Stomach (tissue), 9 donors: Measurements from ENCODE around the gene PCDHB9. TPM values are rescaled to one million over a fixed set of nuclear protein-coding genes. Genes with fewer than 3 reads are reported as not detected.
"Not testable (repeated sequence)": the region's sequence is repeated elsewhere in the genome, so short reads cannot be mapped to it uniquely, and the experiment has no call there.

Source experiments
- DNase-seq, 2 donors: peaks; one replicate each; pipeline versions ENCODE4 v3.0.0 to v3.0.0-alpha.2; 2013 to 2019
- H3K27ac ChIP-seq, 5 donors: fragments of 200-600 bp in 4 of 5; sonication (generic) in 4 of 5; one replicate each; pipeline ENCODE4 v1.5.1; 2013 to 2019; ENCODE audit warnings: mild to moderate bottlenecking in 1 of 5, moderate library complexity in 1 of 5
- H3K27me3 ChIP-seq, 3 donors: fragments of 200-600 bp; sonication (generic); one replicate each; pipeline ENCODE4 v1.5.1; 2017 to 2019; ENCODE audit warnings: mixed run types in 1 of 3
- H3K36me3 ChIP-seq, 4 donors: fragments of 200-600 bp; sonication (generic); 1 replicate in 3 of 4; 2 replicates in 1 of 4; pipeline ENCODE4 v1.5.1; 2016 to 2019
- H3K4me1 ChIP-seq, 4 donors: fragments of 200-600 bp; sonication (generic); one replicate each; pipeline ENCODE4 v1.5.1; 2016 to 2019
- H3K4me3 ChIP-seq, 4 donors: fragments of 200-600 bp; sonication (generic) in 3 of 4; one replicate each; pipeline ENCODE4 v1.5.1; 2016 to 2019; ENCODE audit warnings: mild to moderate bottlenecking in 1 of 4
- H3K9me3 ChIP-seq, 4 donors: fragments of 200-600 bp; sonication (generic); one replicate each; pipeline ENCODE4 v1.5.1; 2016 to 2019
- EP300 ChIP-seq: sonication (generic); formaldehyde crosslinking; IDR thresholded peaks from one replicate; pipeline ENCODE4 v1.6.1; 2017; ENCODE audit warnings: antibody characterized with exemption
- POLR2A ChIP-seq, 4 donors: fragments of 450-650 bp; IDR thresholded peaks; one replicate each; pipeline ENCODE4 v1.6.1; 2016; ENCODE audit warnings: antibody characterized with exemption in 4 of 4, control low read depth in 2 of 4, mild to moderate bottlenecking in 1 of 4, moderate library complexity in 1 of 4
- POLR2AphosphoS5 ChIP-seq, 3 donors: sonication (generic); formaldehyde crosslinking; IDR thresholded peaks; one replicate each; pipeline ENCODE4 v1.6.1; 2016; ENCODE audit warnings: antibody characterized with exemption in 3 of 3
- WGBS, 5 donors: extraction: QIAGEN DNeasy Blood & Tissue Kit in 3 of 5; methylation state at CpG; one replicate each; pipeline versions ENCODE4 v1.1.5 to v1.1.7; 2013 to 2018; 5-methylcytosine and 5-hydroxymethylcytosine counted together
- intact Hi-C: fragments of 100-400 bp; cut with DNase I; formaldehyde crosslinking; loops from one replicate; pipeline ENCODE4 v1.15.1; 2023; ENCODE audit warnings: low total_unique reads
- polyA plus RNA-seq, 3 donors: library from polyadenylated mRNA; stranded (reverse); fragments of 200-250 nt; gene quantifications; one replicate each; pipeline ENCODE4 v1.2.3, GENCODE V29; 2013
- total RNA-seq, 5 donors: library from RNA; depleted of rRNA; stranded (reverse); fragments of >200 nt; gene quantifications; one replicate each; pipeline versions ENCODE4 v1.1.0 to v1.2.3, GENCODE V29; 2014 to 2016
- TF ChIP-seq, protein P1 (sequence below), 7 experiments: fragments of 450-650 bp in 4 of 7; fragments of 200-600 bp in 3 of 7; sonication (generic) in 3 of 7; IDR thresholded peaks; one replicate each; pipeline ENCODE4 v1.5.1; 2016 to 2019; ENCODE audit warnings: antibody characterized with exemption in 7 of 7, control low read depth in 2 of 7, mild to moderate bottlenecking in 1 of 7
- donor health status: healthy with polysubstance abuse.
- donor health status: Bipolar disorder and iron deficiency.
- donor health status: healthy.

Gene PCDHB9
- total and polyA plus RNA-seq, 8 donors, result 0.08 to 0.92 (median 0.19) TPM; not detected in 3

DNA sequence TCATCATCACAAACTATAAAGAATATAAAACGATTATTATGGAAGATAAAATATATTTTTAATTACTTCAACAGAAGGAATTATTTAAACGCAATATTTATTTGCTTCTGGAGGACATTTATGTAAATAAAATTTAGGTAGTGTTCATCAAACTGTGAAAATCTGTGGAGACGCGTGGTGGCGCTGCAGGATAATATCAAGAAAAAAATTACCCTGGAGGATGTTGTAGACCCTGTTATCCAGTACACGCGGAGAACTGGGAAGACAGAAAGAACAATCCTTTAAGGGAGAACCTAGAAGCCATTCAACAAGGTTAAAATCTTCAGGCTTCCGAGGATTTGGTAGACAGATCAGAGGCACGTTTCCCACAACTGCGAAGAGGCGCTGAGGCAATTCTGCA lies 21.5 kb downstream of the PCDHB9 start, which contains the start of gene PCDHB12:
PCDHB12 (plus strand) TSS at position 242 of the 400 bp plus-strand sequence. CDS start 189 bp downstream, outside the sequence.
- 18 to 34% (median 20%) methylated on average over 11 of the region's 11 CpGs for WGBS, 5 donors
- Histone ChIP-seq H3K9me3 (peaks cover 12 to 95% (median 60%) of the 10 kb centered on the region in 4 donors), H3K4me1 (no peaks in the 10 kb centered on the region), H3K4me3 (peak within 1 kb of the TSS in 2 of 4 donors; percentile 1 to 7), H3K27me3 (peaks cover 0 to 33% (median 0%) of the 10 kb centered on the region in 3 donors), H3K27ac (no peak within 1 kb of the TSS), H3K36me3 (no peaks in the 10 kb centered on the region)
- intact Hi-C loops, result no loop called here
- peak in 1 of 2 donors; percentile 17 for DNase-seq
- TF ChIP-seq POLR2A (IDR thresholded peaks at IDR 0.05), result no peak
- no peak for TF ChIP-seq POLR2AphosphoS5 (IDR thresholded peaks at IDR 0.05)
- no peak for TF ChIP-seq EP300
- TF ChIP-seq, protein P1, sequence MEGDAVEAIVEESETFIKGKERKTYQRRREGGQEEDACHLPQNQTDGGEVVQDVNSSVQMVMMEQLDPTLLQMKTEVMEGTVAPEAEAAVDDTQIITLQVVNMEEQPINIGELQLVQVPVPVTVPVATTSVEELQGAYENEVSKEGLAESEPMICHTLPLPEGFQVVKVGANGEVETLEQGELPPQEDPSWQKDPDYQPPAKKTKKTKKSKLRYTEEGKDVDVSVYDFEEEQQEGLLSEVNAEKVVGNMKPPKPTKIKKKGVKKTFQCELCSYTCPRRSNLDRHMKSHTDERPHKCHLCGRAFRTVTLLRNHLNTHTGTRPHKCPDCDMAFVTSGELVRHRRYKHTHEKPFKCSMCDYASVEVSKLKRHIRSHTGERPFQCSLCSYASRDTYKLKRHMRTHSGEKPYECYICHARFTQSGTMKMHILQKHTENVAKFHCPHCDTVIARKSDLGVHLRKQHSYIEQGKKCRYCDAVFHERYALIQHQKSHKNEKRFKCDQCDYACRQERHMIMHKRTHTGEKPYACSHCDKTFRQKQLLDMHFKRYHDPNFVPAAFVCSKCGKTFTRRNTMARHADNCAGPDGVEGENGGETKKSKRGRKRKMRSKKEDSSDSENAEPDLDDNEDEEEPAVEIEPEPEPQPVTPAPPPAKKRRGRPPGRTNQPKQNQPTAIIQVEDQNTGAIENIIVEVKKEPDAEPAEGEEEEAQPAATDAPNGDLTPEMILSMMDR (IDR thresholded peaks at IDR 0.05), result no peak

DNA sequence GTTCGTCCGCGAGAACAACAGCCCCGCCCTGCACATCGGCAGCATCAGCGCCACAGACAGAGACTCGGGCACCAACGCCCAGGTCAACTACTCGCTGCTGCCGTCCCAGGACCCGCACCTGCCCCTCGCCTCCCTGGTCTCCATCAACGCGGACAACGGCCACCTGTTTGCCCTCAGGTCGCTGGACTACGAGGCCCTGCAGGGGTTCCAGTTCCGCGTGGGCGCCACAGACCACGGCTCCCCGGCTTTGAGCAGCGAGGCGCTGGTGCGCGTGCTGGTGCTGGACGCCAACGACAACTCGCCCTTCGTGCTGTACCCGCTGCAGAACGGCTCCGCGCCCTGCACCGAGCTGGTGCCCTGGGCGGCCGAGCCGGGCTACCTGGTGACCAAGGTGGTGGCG lies 23.3 kb downstream of the PCDHB9 start:
- 33 to 68% (median 39%) methylated on average over 15 to 39 of the region's 39 CpGs for WGBS, 5 donors
- H3K4me3 ChIP-seq, H3K27ac ChIP-seq, H3K36me3 ChIP-seq, H3K4me1 ChIP-seq, DNase-seq, intact Hi-C loops: not testable (repeated sequence)
- Histone ChIP-seq H3K27me3 (peaks cover 0 to 41% (median 0%) of the 10 kb centered on the region in 3 donors), H3K9me3 (peaks cover 12 to 92% (median 67%) of the 10 kb centered on the region in 4 donors)

DNA sequence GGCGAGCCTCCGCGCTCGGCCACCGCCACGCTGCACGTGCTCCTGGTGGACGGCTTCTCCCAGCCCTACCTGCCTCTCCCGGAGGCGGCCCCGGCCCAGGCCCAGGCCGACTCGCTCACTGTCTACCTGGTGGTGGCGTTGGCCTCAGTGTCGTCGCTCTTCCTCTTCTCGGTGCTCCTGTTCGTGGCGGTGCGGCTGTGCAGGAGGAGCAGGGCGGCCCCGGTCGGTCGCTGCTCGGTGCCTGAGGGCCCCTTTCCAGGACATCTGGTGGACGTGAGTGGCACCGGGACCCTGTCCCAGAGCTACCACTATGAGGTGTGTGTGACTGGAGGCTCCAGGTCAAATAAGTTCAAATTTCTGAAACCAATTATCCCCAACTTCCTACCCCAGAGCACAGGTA lies 23.9 kb downstream of the PCDHB9 start:
- H3K27me3 ChIP-seq, result peaks cover 0 to 43% (median 0%) of the 10 kb centered on the region in 3 donors
- intact Hi-C loops, H3K27ac ChIP-seq, DNase-seq, H3K36me3 ChIP-seq, H3K4me1 ChIP-seq, H3K4me3 ChIP-seq: not testable (repeated sequence)
- H3K9me3 ChIP-seq, result peaks cover 12 to 91% (median 68%) of the 10 kb centered on the region in 4 donors
- 21 to 42% (median 29%) methylated on average over 2 to 21 of the region's 27 CpGs for WGBS, 5 donors

DNA sequence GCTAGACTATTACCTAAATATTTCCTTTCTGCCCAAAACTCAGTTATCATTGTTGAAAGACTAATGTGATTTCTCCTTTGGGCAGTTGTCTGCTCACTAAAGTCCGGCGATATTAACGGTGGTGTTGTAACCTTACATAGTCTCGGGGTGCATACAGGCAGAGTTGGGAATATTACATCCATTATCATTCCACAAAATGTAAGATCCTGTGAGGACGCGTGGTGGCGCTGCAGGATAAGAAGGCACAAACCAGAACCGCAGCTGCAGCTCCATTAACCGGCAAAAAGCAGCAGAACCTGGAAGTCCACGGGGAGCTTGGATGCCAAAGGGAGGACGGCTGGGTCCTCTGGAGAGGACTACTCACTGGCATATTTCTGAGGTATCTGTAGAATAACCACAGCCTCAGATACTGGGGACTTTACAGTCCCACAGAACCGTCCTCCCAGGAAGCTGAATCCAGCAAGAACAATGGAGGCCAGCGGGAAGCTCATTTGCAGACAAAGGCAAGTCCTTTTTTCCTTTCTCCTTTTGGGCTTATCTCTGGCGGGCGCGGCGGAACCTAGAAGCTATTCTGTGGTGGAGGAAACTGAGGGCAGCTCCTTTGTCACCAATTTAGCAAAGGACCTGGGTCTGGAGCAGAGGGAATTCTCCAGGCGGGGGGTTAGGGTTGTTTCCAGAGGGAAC lies 26.8 kb downstream of the PCDHB9 start, which contains the start of gene PCDHB13:
PCDHB13 (plus strand) TSS at position 264 of the 684 bp plus-strand sequence; CDS start at position 469, 205 bp downstream.
- Histone ChIP-seq H3K9me3 (peaks cover 20 to 95% (median 74%) of the 10 kb centered on the region in 4 donors), H3K36me3 (peaks cover 0 to 12% (median 0%) of the 10 kb centered on the region in 4 donors), H3K27me3 (peaks cover 0 to 42% (median 0%) of the 10 kb centered on the region in 3 donors)
- DNase-seq, result peak; percentile 56 to 65
- TF ChIP-seq, protein P1 (IDR thresholded peaks at IDR 0.05), result peak in 2 of 7 experiments; percentile 13 to 28
- H3K27ac ChIP-seq, H3K4me1 ChIP-seq, H3K4me3 ChIP-seq, intact Hi-C loops: not testable (repeated sequence)
- 4 to 13% (median 8%) methylated on average over 10 to 13 of the region's 18 CpGs for WGBS, 5 donors

DNA sequence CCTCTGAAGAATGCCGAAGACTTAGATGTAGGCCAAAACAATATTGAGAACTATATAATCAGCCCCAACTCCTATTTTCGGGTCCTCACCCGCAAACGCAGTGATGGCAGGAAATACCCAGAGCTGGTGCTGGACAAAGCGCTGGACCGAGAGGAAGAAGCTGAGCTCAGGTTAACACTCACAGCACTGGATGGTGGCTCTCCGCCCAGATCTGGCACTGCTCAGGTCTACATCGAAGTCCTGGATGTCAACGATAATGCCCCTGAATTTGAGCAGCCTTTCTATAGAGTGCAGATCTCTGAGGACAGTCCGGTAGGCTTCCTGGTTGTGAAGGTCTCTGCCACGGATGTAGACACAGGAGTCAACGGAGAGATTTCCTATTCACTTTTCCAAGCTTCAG lies 27.6 kb downstream of the PCDHB9 start:
- 54 to 66% (median 59%) methylated on average over 9 to 12 of the region's 12 CpGs for WGBS, 5 donors
- Histone ChIP-seq H3K27me3 (peaks cover 0 to 35% (median 0%) of the 10 kb centered on the region in 3 donors), H3K36me3 (peaks cover 0 to 16% (median 0%) of the 10 kb centered on the region in 4 donors), H3K9me3 (peaks cover 24 to 95% (median 74%) of the 10 kb centered on the region in 4 donors)
- intact Hi-C loops, H3K27ac ChIP-seq, H3K4me1 ChIP-seq, DNase-seq, H3K4me3 ChIP-seq: not testable (repeated sequence)

DNA sequence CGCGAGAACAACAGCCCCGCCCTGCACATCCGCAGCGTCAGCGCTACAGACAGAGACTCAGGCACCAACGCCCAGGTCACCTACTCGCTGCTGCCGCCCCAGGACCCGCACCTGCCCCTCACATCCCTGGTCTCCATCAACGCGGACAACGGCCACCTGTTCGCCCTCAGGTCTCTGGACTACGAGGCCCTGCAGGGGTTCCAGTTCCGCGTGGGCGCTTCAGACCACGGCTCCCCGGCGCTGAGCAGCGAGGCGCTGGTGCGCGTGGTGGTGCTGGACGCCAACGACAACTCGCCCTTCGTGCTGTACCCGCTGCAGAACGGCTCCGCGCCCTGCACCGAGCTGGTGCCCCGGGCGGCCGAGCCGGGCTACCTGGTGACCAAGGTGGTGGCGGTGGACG lies 28.5 kb downstream of the PCDHB9 start:
- peaks cover 0 to 26% (median 0%) of the 10 kb centered on the region in 3 donors for H3K27me3 ChIP-seq
- intact Hi-C loops, DNase-seq, H3K27ac ChIP-seq, H3K4me3 ChIP-seq, H3K4me1 ChIP-seq: not testable (repeated sequence)
- peaks cover 0 to 16% (median 0%) of the 10 kb centered on the region in 4 donors for H3K36me3 ChIP-seq
- peaks cover 15 to 95% (median 74%) of the 10 kb centered on the region in 4 donors for H3K9me3 ChIP-seq
- WGBS, 5 donors, result 25 to 42% (median 36%) methylated on average over 10 to 36 of the region's 40 CpGs

DNA sequence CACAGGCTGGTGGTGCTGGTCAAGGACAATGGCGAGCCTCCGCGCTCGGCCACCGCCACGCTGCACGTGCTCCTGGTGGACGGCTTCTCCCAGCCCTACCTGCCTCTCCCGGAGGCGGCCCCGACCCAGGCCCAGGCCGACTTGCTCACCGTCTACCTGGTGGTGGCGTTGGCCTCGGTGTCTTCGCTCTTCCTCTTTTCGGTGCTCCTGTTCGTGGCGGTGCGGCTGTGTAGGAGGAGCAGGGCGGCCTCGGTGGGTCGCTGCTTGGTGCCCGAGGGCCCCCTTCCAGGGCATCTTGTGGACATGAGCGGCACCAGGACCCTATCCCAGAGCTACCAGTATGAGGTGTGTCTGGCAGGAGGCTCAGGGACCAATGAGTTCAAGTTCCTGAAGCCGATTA lies 29.1 kb downstream of the PCDHB9 start:
- Histone ChIP-seq H3K36me3 (peaks cover 0 to 16% (median 1%) of the 10 kb centered on the region in 4 donors), H3K9me3 (peaks cover 12 to 95% (median 72%) of the 10 kb centered on the region in 4 donors), H3K27me3 (peaks cover 0 to 21% (median 0%) of the 10 kb centered on the region in 3 donors)
- intact Hi-C loops, H3K4me1 ChIP-seq, H3K4me3 ChIP-seq, H3K27ac ChIP-seq, DNase-seq: not testable (repeated sequence)
- 31 to 51% (median 37%) methylated on average over 12 to 26 of the region's 26 CpGs for WGBS, 5 donors
